HFFc6 (cell line): Measurements from ENCODE around the gene COL9A2. TPM values are rescaled to one million over a fixed set of nuclear protein-coding genes. Genes with fewer than 3 reads are reported as not detected.
"Not testable (repeated sequence)": the region's sequence is repeated elsewhere in the genome, so short reads cannot be mapped to it uniquely, and the experiment has no call there.

Experiments used
- DNase-seq: peaks from one replicate; pipeline ENCODE4 v3.0.0-alpha.2; 2018
- H3K27ac Mint-ChIP-seq: 2 replicates; pipeline ENCODE4 v1.8.0; 2020; ENCODE audit warnings: mild to moderate bottlenecking, mixed read lengths
- H3K27me3 Mint-ChIP-seq: 2 replicates; pipeline ENCODE4 v1.8.0; 2021; ENCODE audit warnings: mild to moderate bottlenecking, moderate library complexity, mixed read lengths; ENCODE audit not compliant: insufficient read depth
- H3K36me3 Mint-ChIP-seq: 2 replicates; pipeline ENCODE4 v1.8.0; 2021; ENCODE audit warnings: low read depth, mixed read lengths
- H3K4me1 Mint-ChIP-seq: 2 replicates; pipeline ENCODE4 v1.8.0; 2020; ENCODE audit warnings: low read depth, mixed read lengths
- H3K4me3 Mint-ChIP-seq: 2 replicates; pipeline ENCODE4 v1.8.0; 2020; ENCODE audit warnings: mild to moderate bottlenecking, moderate library complexity, mixed read lengths
- H3K9me3 Mint-ChIP-seq: 2 replicates; pipeline ENCODE4 v1.8.0; 2020; ENCODE audit warnings: mild to moderate bottlenecking, mixed read lengths
- total RNA-seq, 6 experiments: library from RNA; stranded (reverse); fragmentation: NEBNext Ultra II Directional; extraction: Animal tissue kit (Norgen Biotek cat#: 25700); gene quantifications; 2 replicates in 1 of 6; 3 replicates in 5 of 6; pipeline ENCODE4 v1.2.3, GENCODE V29; 2021
- TF ChIP-seq, protein P1 (sequence below): fragments of 200-600 bp; sonication (generic); IDR thresholded peaks from 2 replicates; pipeline ENCODE4 v1.5.0; 2021; ENCODE audit warnings: antibody characterized with exemption, mild to moderate bottlenecking

The COL9A2 gene
- total RNA-seq, 6 experiments from 2014 or later: 0.07 to 0.48 (median 0.32) TPM

DNA sequence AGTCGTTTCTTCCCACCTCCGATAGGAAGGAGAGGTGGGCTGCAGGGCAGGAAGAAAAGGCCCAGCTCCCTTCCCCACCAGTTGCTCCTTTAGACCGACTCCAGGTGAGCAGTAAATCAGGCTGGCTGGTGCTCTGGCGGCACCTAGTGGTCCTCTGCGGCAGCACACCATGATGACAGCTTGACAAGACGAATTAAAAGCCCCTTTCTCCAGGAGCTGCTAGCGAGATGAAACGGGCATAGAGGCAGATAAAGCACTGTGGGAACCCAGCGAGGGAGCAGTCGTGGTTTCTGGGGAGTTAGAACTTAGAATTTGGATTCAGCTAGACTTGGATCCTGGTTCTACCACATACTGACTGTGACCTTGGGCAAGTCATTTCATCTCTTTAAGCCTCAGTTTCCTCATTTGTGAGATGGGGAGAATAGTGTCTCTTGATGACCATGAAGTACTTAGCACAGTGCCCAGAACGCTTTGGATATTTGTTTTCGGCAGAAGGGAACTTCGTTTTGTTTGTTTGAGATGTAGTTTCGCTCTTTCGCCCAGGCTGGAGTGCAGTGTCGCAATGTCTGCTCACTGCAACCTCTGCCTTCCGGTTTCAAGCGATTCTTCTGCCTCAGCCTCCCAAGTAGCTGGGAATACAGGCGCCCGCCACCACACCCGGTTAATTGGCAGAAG is 21.8 kb upstream of the COL9A2 start:
- peak; percentile 66 for DNase-seq
- H3K4me3 Mint-ChIP-seq: peak overlapping the region; percentile 35; the same call in 1 of the 2 replicates
- no peak overlapping the region for H3K27ac Mint-ChIP-seq
- H3K27me3 Mint-ChIP-seq: peaks cover 12% of the 10 kb centered on the region
- TF ChIP-seq, protein P1, sequence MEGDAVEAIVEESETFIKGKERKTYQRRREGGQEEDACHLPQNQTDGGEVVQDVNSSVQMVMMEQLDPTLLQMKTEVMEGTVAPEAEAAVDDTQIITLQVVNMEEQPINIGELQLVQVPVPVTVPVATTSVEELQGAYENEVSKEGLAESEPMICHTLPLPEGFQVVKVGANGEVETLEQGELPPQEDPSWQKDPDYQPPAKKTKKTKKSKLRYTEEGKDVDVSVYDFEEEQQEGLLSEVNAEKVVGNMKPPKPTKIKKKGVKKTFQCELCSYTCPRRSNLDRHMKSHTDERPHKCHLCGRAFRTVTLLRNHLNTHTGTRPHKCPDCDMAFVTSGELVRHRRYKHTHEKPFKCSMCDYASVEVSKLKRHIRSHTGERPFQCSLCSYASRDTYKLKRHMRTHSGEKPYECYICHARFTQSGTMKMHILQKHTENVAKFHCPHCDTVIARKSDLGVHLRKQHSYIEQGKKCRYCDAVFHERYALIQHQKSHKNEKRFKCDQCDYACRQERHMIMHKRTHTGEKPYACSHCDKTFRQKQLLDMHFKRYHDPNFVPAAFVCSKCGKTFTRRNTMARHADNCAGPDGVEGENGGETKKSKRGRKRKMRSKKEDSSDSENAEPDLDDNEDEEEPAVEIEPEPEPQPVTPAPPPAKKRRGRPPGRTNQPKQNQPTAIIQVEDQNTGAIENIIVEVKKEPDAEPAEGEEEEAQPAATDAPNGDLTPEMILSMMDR: peak; percentile 98
- peaks cover 10% of the 10 kb centered on the region for H3K9me3 Mint-ChIP-seq
- peaks cover 7% of the 10 kb centered on the region for H3K4me1 Mint-ChIP-seq
- peaks cover 9% of the 10 kb centered on the region; the same call in 1 of the 2 replicates for H3K36me3 Mint-ChIP-seq

DNA sequence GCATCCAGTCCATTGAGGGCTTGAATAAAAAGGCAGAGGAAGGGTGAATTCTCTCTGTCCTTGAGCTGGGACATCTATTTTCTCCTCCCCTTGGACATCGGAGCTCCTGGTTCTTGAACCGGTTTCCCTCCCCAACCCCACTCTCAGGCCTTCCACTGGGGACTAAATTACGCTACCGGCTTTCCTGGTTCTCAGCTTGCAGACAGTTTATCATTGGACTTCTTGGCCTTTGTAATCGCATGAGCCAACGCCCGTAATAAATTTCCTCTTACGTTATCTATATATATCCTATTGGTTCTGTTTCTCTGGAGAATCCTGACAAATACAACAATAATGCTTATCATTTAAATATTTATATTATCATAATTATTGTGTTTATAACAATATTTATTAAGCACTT is 20.4 kb upstream of the COL9A2 start:
- TF ChIP-seq, protein P1: no peak
- Mint-ChIP-seq H3K4me1 (peaks cover 7% of the 10 kb centered on the region), H3K36me3 (peaks cover 9% of the 10 kb centered on the region; the same call in 1 of the 2 replicates), H3K27me3 (peaks cover 10% of the 10 kb centered on the region), H3K4me3 (no peak overlapping the region), H3K9me3 (peaks cover 22% of the 10 kb centered on the region), H3K27ac (no peak overlapping the region)
- no peak for DNase-seq

DNA sequence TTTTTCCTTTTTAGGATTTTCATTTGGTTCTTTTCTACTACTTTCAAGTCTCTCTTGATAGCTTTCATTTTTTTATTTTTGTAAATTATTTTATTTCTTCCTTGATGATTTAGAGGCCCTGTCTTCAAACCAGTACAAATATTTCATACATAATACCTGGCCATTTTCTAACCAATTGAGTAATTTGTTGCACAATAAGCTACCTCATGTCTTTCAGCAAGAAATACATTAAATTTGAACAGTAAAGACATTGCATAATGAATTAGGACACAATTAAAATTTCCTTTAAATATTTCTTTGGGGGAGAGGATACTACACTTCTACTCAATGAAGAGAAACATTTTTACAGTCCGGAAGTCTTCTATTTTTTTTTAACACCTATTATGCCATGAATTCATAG is 15.6 kb upstream of the COL9A2 start:
- no peaks in the 10 kb centered on the region for H3K4me1 Mint-ChIP-seq

DNA sequence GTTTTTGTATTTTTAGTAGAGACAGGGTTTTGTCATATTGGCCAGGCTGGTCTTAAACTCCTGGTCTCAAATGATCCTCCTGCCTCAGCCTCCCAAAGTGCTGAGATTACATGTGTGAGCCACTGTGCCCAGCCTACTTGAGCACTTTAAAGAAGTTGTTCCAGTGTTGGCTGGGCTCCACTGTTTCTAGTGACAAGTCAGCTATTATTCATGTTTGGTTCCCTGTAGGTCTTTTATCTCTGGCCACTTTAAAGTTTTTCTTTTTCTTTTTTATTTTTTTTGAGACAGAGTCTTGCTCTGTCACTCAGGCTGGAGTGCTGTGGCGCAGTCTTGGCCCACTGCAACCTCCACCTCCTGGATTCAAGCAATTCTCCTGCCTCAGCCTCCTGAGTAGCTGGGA is 14.3 kb upstream of the COL9A2 start:
- H3K36me3 Mint-ChIP-seq, DNase-seq, H3K27ac Mint-ChIP-seq, H3K4me1 Mint-ChIP-seq, H3K4me3 Mint-ChIP-seq: not testable (repeated sequence)
- peaks cover 20% of the 10 kb centered on the region; the same call in 1 of the 2 replicates for H3K9me3 Mint-ChIP-seq
- peaks cover 12% of the 10 kb centered on the region for H3K27me3 Mint-ChIP-seq

More for the DNA sequence above, 15.6 kb upstream of the COL9A2 start:
- Mint-ChIP-seq H3K27me3 (peaks cover 12% of the 10 kb centered on the region), H3K9me3 (peaks cover 12% of the 10 kb centered on the region; the same call in 1 of the 2 replicates), H3K36me3 (peaks cover 6% of the 10 kb centered on the region; the same call in 1 of the 2 replicates), H3K4me3 (no peak overlapping the region), H3K27ac (no peak overlapping the region)
- TF ChIP-seq, protein P1: no peak
- no peak for DNase-seq

DNA sequence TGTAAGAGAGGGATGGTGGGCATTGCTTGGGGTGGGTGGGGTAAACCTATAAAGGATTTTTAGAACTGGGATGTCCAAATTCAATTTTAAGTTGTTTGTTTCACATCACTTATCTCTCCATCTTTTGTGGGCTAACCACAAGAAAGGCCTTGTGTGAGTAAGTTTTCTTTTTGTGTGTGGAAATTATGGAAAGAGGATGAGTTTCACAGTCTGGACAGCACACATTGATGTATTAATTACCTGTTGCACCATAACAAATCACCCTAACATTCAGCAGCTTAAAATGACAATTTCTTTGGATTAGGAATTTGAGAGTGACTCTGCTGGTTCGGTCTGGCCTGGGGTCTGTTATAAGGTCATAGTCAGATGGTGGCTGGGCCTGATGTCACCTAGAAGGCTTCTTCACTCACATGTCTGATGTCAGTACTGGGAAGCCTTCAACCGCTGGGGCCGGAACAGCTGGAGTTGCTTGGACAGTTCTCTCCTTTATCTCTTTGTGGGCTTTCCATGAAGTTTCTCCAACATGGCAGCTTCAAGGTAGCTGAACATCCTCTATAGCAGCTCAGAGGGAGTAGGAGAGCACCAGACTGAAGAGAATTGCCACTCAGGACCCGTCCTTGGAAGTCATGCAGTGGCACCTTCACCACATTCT is 2.0 kb upstream of the COL9A2 start:
- TF ChIP-seq, protein P1: no peak
- H3K4me3 Mint-ChIP-seq: no peak overlapping the region
- H3K36me3 Mint-ChIP-seq: no peaks in the 10 kb centered on the region
- H3K9me3 Mint-ChIP-seq: no peaks in the 10 kb centered on the region
- H3K27ac Mint-ChIP-seq: no peak overlapping the region
- peaks cover 39% of the 10 kb centered on the region for H3K27me3 Mint-ChIP-seq
- H3K4me1 Mint-ChIP-seq: peaks cover 18% of the 10 kb centered on the region
- no peak for DNase-seq

DNA sequence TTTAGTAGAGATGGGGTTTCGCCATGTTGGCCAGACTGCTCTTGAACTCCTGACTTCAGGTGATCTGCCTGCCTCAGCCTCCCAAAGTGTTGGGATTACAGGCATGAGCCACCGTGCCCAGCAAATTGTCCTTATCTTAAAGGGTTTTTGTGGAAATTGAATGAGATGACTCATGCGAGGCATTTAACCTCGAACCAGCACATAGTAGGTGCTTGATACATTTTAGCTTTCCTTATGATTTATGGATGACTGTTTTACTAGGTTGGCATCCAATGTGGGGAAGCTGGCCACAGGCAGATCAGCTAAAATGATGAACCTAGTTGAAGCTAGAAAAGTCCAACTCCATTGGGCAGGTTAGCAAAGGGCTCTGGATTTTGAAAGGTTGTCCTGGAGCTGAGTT is 1.4 kb upstream of the COL9A2 start:
- TF ChIP-seq, protein P1: no peak
- Mint-ChIP-seq H3K36me3 (no peaks in the 10 kb centered on the region), H3K4me1 (peaks cover 24% of the 10 kb centered on the region), H3K27ac (no peak overlapping the region), H3K9me3 (no peaks in the 10 kb centered on the region), H3K4me3 (no peak overlapping the region), H3K27me3 (peaks cover 33% of the 10 kb centered on the region)
- no peak for DNase-seq
